ENCODE measurements around the gene F2.
A peak's percentile ranks its signal among the peaks of the same experiment; 100 is the strongest.
"Not testable (repeated sequence)": the region's sequence is repeated elsewhere in the genome, so short reads cannot be mapped to it uniquely, and the experiment has no call there.

Gene F2

DNA sequence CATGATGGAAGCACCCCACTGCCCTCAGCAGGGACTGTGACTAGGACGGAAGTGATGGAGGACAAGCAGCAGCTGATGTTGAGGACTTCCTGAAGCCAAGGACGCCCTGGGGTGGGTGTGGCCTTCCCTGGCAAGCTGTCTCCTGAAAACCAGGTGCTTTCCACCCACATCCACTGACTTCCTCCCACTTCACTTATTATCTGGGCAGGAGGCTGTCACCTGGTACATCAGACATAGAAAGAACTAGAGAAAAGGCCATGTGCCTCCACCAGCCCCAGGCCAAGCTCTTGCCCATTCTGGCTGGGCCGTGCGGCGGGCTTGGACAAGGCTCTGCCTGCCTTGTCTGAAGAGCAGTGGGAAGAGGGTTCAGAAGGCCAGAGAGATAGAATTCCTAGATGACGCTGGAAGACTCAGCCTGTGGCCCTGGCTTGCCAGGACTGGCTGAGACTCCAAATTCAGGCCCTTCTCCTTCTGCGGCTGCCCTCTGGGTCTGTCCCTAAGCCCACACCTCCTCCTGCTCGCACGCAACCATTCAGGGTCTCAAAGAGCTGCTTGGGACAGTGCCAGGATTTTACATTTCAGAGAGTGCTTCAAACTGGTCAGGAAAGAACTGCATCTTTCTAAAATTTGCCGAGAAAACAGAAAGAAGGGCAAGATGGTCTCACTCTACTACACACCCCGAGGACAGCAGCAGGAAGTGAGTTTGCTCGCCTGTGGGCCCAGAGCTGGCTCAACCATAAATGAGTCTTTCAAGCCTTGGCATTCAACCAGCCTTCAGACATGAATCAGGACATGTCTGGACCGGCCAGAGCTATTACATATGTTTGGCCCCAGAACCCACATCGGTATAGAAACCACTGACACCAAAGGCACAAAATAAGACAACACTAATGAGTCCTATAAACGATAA lies 31.9 kb upstream of the F2 start:
- DNase-seq = no peak

- DNase-seq = no peak
Observed at GRCh38 chr11:46690702-46691101, 28.3 kb upstream of the F2 start.

DNA sequence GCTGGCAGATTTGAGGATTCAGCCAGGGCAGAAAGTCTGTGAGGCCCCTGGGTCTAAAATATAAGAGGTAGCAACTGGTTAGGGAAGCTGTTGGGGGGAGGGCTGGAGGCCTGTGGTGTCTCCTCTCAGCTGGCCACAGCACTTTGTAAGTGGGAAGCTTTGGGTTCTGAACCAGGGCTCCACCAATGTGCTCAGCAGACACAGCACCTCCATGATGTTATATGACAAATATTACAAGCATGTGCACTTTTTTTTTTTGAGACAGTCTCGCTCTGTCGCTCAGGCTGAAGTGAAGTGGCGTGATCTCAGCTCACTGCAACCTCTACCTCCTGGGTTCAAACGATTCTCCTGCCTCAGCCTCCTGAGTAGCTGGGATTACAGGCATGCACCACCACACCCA lies 26.6 kb upstream of the F2 start:
- DNase-seq = no peak

DNA sequence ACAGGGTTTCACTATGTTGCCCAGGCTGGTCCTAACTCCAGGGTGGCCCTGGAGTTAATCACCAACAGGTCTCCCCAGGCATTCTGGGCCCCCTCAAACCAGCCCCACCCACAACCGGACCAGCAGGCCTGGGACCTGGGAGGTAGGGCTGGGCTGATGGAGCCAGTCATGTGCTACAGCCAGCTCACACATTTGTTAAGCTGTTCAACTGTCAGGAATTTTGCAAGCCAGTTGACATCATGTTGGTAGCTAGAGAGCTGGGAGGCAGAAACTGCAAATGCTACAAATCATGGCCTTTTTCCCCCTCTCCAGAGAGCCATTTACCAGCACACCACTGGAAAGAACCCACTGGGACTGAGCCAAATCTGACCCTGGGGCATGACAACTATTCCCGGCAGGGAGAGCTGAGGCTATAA lies 25.4 kb upstream of the F2 start:
- no peak for DNase-seq

DNA sequence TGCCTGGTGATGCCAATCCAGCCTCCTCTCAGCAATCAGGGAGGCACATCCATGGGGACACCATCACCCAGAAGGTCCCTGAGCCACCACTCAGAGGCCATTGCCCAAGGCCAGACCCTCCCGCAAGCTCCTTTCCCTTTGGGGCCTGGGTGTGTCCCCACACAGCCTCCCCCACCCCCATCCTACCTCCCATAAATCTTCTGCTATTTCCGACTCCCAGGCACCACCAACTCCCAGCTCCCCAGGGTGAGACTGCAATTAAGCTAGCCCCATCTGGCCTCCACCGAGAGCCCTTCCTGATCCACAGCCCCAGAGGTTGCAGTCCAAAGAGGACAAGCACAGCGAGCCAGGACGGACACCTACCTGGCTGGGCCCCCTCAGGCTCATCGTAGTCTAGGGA lies 24.9 kb upstream of the F2 start:
- no peak for DNase-seq

GRCh38 chr11:46694607-46695006 lies 24.4 kb upstream of the F2 start:
- DNase-seq = no peak

DNA sequence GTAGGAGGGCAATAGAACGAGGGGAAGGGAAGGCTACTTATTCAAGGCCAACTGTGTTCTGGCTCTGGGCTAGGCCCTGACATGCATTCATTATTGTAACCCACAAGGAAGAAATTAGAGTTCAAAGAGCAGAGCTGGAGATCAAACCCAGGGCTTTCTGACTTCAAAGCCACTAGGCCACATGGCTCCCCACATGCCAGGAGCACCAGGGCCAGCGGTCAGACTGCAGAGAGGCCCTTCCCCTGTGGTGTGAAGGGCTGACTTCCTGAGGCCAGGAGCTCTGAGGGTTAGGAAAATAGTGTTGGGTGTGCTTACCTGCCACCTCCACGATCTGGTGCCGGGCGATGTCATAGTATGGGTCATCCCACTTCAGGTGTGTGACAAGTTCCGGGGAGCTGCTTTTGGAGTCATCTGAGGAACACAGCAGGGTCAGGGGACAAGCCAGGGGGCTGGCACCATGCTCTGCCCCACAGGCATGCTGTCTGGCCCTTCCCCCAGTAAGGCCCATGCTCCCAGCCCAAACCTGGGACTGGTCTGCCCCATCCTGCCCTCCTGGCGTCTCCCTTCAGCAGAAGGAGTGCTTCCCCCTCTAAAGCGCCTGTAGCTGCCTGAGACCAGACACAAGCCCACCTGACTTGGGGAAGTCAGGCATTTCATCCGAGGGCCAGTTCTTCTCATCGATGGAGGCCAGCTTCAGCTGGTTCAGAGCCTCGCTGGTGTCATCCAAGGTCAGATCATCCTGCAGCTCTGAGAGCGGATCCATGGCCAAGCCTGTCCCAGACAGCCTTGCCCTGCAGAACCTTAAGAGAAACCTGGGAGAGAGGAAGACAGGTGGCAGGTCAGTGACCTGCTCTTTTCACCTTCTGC lies 23.4 kb upstream of the F2 start:
- no peak for DNase-seq

GRCh38 chr11:46696212-46696558 lies 22.8 kb upstream of the F2 start:
- DNase-seq = no peak

- no peak for DNase-seq
Observed at GRCh38 chr11:46697303-46697702, 21.7 kb upstream of the F2 start.

GRCh38 chr11:46697723-46698122 lies 21.3 kb upstream of the F2 start:
- DNase-seq = no peak

DNA sequence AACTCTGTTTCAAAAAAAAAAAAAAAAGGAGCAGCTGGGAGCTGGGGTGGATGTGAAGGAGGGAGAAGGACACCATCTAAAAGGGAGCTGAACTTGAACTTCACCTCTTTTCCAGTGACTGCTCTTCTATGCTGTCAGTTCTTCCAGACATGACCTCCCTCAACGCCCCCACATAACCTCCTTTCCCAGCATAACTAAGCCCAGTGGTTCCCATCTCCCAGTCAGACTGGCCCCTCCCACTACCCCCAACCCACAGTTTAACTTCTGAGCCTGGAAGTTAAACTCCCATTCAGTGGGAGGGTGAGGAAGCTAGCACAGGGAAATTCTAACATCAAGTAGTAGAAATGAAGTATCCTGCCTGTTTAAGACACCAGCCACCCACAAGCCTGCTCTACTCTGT lies 20.4 kb upstream of the F2 start:
- no peak for DNase-seq

DNA sequence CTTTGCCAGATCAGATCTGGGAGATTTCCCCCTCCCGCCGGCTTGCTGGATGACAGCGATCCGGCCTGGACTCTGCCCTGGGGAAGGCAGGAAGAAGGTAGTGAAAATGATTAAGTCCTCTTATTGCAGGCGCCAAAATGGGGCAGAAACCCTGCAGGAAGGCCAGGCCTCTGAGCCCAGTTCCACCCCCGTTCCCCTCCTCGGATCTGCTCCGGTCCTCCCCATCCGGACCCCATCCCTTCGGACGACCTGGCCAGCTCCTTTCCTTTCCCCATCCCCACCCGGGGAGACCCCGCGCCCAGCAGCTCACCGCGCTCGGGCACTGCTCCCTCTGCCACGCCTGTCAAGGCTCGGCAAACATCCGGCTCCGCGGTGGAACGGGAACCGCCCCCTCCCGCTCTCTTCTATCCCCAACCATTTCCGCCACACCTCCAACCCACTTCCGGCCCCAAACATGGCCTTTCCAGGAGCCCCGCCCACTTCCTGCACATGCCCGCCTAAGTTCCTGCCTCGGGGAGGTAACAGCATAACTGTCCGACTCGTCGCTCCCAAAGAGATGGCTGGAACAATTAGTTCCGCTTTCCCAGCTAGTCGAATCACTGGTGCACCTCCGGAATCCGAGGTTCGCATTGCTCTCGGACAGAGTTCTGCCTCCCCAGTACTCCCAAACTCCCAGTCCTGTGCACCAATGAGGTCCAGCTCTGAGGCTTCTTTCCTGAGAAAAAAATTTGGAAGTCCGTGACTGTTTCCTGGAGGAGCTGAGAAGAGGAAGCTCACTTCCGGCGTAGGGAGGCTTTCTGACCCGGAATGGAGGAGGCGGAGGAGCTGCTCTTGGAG lies 18.6 kb upstream of the F2 start, which contains the start of the genes ARHGAP1 and ZNF408:
ARHGAP1 (minus strand) TSS at position 379 of the 837 bp plus-strand sequence. CDS start 4,512 bp downstream, outside the sequence.
ZNF408 (plus strand) TSS at position 791 of the 837 bp plus-strand sequence; CDS start at position 808, 17 bp downstream.
- peak; percentile 99 for DNase-seq

DNA sequence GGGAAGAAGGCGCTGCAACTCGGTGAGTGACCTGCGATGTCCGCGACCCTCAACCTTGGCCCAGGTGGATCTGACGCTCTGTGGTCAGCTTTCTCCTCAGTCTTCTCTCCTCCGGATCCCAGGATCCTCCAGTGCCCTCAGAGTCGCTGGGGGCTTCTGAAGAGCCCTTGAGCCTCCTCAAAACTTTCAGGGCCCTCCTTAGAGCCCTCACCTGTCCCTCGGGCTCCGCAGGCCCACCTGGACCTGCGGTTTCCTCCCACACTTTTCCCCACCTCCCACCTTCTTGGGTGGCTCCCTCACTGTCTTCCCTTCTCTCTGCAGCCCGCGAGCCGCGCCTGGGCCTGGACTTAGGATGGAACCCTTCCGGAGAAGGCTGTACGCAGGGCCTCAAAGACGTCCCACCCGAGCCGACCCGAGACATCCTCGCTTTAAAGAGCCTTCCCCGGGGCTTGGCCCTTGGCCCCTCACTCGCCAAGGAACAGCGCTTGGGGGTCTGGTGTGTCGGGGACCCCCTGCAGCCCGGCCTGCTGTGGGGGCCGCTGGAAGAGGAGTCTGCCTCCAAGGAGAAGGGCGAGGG lies 17.8 kb upstream of the F2 start:
- no peak for DNase-seq

DNA sequence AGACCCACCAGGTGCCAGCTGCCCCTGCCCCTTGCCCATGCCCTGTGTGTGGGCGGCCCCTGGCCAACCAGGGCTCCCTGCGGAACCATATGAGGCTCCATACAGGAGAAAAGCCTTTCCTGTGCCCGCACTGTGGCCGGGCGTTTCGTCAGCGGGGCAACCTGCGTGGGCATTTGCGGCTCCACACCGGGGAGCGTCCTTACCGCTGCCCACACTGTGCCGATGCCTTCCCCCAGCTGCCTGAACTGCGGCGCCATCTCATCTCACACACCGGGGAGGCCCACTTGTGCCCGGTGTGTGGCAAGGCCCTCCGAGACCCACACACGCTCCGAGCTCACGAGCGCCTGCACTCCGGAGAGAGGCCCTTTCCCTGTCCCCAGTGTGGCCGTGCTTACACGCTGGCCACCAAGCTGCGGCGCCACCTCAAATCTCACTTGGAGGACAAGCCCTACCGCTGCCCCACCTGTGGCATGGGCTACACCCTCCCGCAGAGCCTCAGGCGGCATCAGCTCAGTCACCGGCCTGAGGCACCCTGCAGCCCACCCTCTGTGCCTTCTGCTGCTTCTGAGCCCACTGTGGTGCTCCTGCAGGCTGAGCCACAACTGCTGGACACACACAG lies 13.8 kb upstream of the F2 start:
- DNase-seq = no peak

DNA sequence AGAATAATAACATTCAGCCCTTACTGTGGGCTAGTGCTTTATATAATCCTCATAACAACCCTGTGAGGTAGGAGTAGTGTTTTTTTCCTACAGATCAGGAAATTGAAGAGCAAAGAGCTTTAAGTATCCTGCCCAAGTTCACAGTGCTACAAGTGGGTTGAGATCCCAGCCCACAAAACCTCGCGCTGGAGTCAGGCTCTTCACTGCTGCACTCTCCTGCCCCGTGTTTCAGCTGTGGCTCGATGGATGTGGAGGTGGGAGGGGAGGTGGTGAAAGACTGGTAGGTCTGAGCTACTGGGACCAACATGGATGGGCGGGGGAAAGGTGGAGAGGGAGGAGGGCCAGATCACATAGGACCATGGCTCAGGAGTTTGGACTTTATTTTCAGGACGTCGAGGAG lies 12.1 kb upstream of the F2 start:
- no peak for DNase-seq

GRCh38 chr11:46709351-46709750 lies 9.7 kb upstream of the F2 start:
- not testable (repeated sequence) for DNase-seq

DNA sequence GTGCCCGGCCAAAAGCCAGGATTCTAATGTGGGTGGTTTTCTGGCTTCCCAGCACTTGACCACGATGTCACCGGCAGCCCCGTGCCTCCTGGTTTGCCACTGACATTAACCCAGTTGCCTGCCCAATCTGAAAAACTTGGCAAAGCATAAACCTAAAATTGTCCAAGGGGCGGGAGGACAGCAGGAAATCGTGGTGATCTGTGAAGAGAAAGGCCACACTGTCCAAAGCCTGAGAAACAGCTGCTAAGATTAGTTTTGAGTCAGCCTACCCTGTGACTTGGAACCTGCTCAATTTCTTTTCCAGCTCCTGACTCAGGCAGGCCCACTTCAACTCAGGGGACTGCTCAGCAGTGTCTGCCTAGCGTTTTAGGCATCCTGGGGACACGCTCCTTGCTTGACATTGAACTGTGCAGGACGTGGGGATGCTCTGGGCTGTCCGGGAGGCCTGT lies 8.2 kb upstream of the F2 start:
- DNase-seq = no peak

GRCh38 chr11:46711303-46711702 lies 7.7 kb upstream of the F2 start:
- no peak for DNase-seq

DNA sequence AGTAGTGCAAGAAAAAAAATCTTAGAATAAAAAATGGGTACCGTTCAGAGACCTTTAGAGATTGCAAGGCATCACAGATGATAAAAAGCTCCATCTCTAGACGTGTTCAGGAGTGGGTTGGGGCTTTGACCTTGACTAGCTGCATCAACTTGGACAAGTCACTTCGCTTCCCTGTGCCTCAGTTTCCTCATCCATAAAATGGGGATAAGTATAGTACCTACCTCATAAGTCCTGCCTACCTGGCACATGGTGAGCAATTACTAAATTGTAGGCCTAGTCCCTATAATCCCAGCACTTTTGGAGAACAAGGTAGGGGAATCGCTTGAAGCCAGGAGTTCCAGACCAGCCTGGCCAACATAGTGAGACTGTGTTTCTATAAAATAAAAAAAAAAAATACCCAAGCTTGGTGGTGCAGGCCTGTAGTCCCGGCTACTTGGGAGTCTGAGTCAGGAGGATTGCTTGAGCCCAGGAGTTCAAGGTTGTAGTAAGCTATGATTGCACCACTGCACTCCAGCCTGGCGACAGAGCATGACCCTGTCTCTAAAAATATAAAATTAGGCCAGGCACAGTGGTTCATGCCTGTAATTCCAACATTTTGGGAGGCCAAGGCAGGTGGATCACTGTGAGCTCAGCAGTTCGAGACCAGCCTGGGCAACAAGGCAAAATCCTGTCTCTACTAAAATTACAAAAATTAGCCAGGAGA lies 6.0 kb upstream of the F2 start:
- no peak for DNase-seq

DNA sequence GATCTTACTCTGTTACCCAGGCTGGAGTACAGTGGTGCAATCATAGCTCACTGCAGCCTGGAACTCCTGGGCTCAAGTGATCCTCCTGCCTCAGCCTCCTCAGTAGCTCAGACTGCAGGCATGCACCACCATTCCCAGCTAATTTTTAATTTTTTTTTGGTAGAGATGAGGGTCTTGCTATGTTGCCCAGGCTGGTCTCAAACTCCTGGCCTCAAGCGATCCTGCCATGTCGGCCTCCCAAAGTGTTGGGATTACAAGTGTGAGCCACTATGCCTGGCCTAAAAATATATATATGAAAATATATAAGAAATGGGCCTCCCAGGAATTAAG lies 1.2 kb upstream of the F2 start:
- not testable (repeated sequence) for DNase-seq

Measured in stimulated activated CD4-positive, alpha-beta T cell treated with anti-CD3 and anti-CD28 coated beads, Interleukin-4, amount 100 ng/mL, for 1 hour (primary cell).